Large intestine (tissue), 3 donors: ENCODE results near the gene MLYCD. TPM values are rescaled to one million over a fixed set of nuclear protein-coding genes. Genes with fewer than 3 reads are reported as not detected.
A peak's percentile ranks its signal among the peaks of the same experiment; 100 is the strongest.

Source experiments
- DNase-seq, 2 donors: peaks; one replicate each; pipeline versions ENCODE4 v3.0.0 to v3.0.0-alpha.2; 2013
- H3K27ac ChIP-seq: one replicate; pipeline ENCODE4 v1.5.1; 2013; ENCODE audit warnings: low read length
- H3K27me3 ChIP-seq: 2 replicates; pipeline ENCODE4 v1.6.1; 2013; ENCODE audit warnings: low read length; ENCODE audit not compliant: control insufficient read depth, insufficient read depth
- H3K36me3 ChIP-seq: 2 replicates; pipeline ENCODE4 v1.6.1; 2013; ENCODE audit warnings: low read length; ENCODE audit not compliant: control insufficient read depth, insufficient read depth
- H3K4me1 ChIP-seq: one replicate; pipeline ENCODE4 v1.6.1; 2013; ENCODE audit warnings: low read length; ENCODE audit not compliant: control insufficient read depth, insufficient read depth
- H3K4me3 ChIP-seq: one replicate; pipeline ENCODE4 v1.5.1; 2013; ENCODE audit warnings: low read length
- H3K9me3 ChIP-seq: one replicate; pipeline ENCODE4 v1.6.1; 2013; ENCODE audit warnings: mild to moderate bottlenecking, low read depth, low read length, moderate library complexity; ENCODE audit not compliant: control insufficient read depth
- WGBS: methylation state at CpG from one replicate; pipeline ENCODE4 v1.1.5; 2013; ENCODE audit warnings: low lambda C conversion rate; ENCODE audit not compliant: insufficient coverage; 5-methylcytosine and 5-hydroxymethylcytosine counted together
- polyA plus RNA-seq: library from polyadenylated mRNA; unstranded; fragments of 120-200 nt; gene quantifications from one replicate; pipeline ENCODE4 v1.2.1, GENCODE V29; 2013

Gene MLYCD
- polyA plus RNA-seq, 1 donor, result 5.4 TPM

DNA sequence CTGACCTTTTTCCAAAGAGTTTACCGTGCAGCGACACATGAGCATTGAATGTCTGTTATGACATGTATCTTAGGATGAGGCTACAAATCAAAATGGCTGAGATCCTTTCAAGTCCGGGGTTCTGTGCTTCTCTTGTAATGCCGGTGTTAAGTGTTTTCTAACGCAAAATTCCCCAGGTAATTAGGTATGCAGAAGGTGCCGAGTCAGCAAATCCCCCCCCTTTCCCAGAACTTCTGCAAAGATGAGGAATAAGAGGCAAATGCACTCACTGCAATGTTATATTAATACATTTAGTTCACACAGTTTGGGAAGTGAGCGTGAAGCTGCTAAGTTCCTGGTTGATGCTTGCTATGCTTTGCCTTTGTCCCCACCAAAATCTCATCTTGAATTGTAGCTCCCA lies 36.3 kb upstream of the MLYCD start:
- H3K4me3 ChIP-seq, result no peak overlapping the region
- no peaks in the 10 kb centered on the region for H3K4me1 ChIP-seq
- WGBS, result 81% methylated on average over 3 of the region's 7 CpGs
- no peak overlapping the region for H3K27ac ChIP-seq
- H3K9me3 ChIP-seq, result no peaks in the 10 kb centered on the region
- H3K27me3 ChIP-seq, result no peaks in the 10 kb centered on the region
- H3K36me3 ChIP-seq, result no peaks in the 10 kb centered on the region
- DNase-seq, result no peak

DNA sequence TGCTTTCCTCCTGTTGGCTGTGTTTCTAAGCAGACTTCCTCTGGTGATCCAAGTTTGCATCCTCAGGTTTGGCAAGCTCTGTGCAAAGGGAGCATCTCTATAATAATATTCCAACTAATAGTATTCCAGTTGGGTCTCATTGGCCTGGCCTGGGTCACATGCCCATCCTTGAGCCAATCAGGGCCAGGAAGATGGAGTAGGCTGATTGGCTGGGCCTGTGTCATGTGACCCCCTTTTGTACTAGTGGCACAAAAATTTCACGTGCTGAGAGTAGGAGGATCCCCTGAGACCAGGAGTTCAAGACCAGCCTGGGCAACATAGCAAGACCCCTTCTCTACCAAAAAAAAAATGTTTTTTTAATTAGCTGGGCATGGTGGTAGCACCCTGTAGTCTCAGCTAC lies 35.2 kb upstream of the MLYCD start:
- H3K36me3 ChIP-seq, result no peaks in the 10 kb centered on the region
- no CpG with 5 or more reads among the region's 1 CpG for WGBS
- H3K27me3 ChIP-seq, result no peaks in the 10 kb centered on the region
- no peaks in the 10 kb centered on the region for H3K4me1 ChIP-seq
- H3K9me3 ChIP-seq, result no peaks in the 10 kb centered on the region
- H3K27ac ChIP-seq, result no peak overlapping the region
- H3K4me3 ChIP-seq, result no peak overlapping the region
- DNase-seq, result no peak

DNA sequence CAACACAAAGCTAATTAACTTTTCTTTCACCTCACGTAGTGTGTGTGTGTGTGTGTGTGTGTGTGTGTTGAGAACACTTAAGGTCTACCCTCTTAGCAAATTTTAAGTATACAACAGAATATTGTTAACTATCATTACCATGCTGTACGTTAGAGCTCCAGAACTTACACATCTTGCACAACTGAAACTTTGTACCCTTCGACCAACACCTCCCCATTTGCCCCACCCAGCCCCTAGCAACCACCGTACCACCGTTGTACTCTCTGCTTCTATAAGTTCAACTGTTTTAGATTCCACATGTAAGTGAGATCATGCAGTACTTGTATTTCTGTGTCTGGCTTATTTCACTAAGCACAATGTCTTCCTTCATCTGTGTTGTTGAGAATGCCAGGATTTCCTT lies 28.1 kb upstream of the MLYCD start:
- H3K4me1 ChIP-seq, result no peaks in the 10 kb centered on the region
- H3K27ac ChIP-seq, result no peak overlapping the region
- peak; percentile 53 to 76 for DNase-seq
- no peak overlapping the region for H3K4me3 ChIP-seq
- H3K27me3 ChIP-seq, result peaks cover 2% of the 10 kb centered on the region
- no CpG with 5 or more reads among the region's 5 CpGs for WGBS
- H3K9me3 ChIP-seq, result no peaks in the 10 kb centered on the region
- H3K36me3 ChIP-seq, result no peaks in the 10 kb centered on the region

DNA sequence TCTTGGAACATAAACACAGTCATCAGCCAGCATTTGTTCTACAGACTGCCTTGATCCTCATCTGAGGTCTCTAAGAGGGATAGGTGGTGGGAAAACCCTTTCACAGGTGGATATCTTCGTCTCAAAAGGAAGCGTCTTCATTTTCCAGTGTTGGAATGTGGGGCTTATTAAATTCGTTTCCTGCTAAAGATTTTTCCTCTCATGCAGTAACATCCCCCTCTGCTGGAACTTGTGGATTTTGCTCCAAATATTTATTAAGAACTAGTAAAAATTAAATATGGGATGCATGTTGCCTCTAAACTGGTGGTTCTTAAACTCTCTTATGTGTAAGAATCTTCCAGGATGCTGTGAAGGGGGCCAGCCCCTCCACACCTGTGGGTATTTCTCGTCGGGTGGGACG lies 20.1 kb upstream of the MLYCD start:
- Histone ChIP-seq H3K36me3 (no peaks in the 10 kb centered on the region), H3K9me3 (no peaks in the 10 kb centered on the region)

DNA sequence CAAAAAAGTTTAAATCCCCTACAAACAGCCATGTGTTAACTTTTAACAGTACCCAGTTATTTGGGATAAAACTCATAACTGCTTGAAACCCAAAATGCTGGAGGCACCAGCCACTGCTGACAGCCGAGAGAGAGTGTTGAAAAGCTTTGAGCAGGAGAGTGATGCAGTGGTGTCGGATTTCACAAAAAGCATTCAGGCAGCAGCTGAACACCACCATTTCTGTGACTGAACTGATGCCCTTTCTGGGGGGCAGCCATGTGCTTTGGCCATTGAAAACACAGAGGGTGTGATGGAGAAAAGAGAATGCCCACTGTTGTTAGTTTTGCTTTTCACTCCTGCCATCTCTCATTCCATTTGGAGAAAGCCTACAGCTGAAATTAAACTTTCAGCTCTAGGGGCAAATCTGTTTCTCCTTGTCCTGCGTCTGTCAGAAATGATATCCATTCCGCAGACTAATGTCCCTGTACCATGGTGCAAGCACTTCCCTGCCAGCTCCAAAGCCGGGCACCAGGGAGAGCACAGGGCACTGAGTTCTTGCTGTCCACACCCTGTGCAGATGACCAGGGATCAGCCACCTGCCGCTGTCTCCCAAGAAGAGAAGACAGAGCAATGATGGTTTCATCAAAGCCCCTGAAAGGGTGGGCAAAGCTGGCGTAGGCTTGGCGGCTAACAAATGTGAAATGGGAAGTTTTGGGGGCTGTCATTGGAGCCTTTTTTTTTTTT lies 16.6 kb upstream of the MLYCD start:
- H3K27ac ChIP-seq, result no peak overlapping the region
- H3K4me3 ChIP-seq, result no peak overlapping the region
- WGBS, result no CpG with 5 or more reads among the region's 8 CpGs
- H3K36me3 ChIP-seq, result no peaks in the 10 kb centered on the region
- H3K9me3 ChIP-seq, result no peaks in the 10 kb centered on the region
- H3K4me1 ChIP-seq, result no peaks in the 10 kb centered on the region
- no peaks in the 10 kb centered on the region for H3K27me3 ChIP-seq
- DNase-seq, result no peak

More for the DNA sequence above, 20.1 kb upstream of the MLYCD start:
- Histone ChIP-seq H3K4me1 (no peaks in the 10 kb centered on the region), H3K4me3 (no peak overlapping the region), H3K27ac (no peak overlapping the region), H3K27me3 (peaks cover 4% of the 10 kb centered on the region)
- peak in 1 of 2 donors; percentile 17 for DNase-seq
- WGBS, result no CpG with 5 or more reads among the region's 6 CpGs

DNA sequence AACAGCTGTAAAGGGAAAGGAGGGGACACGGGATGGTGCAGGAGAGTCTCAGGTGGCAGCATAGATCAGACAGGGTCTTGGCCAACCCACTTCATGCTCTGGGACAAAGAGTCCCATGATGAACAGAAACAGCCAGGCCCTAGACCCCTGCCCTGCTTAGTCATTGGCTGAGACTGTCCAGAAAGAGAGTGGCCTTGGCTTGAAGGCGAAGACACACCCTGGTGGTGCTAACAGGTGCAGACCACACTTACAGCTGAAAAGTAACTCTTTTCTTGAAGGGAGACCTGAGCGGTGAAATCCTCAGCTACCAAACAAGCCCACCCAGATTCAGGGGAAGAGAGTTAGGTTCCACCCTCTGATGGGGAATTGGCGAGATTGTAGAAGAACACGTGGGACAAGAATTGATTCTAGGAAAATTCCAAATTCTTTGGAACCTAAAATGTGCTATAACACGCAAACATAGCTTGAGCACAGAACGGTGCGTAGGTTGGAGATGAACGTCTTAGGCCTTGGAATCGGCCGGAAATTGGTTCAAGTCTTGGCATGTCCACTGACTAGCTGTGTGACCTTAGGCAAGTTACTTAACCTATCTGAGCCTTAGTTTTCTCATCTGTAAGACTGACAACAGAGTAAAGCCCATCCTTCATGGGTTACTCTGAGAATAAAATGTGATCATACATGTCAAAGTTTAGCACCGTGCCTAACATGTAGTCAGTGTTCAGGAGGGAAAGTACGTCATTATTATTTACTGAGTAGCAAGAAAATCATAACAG lies 12.5 kb upstream of the MLYCD start:
- 100% methylated on average over 6 of the region's 13 CpGs for WGBS
- Histone ChIP-seq H3K4me1 (peaks cover 9% of the 10 kb centered on the region), H3K27ac (no peak overlapping the region), H3K36me3 (no peaks in the 10 kb centered on the region), H3K9me3 (no peaks in the 10 kb centered on the region), H3K4me3 (no peak overlapping the region), H3K27me3 (no peaks in the 10 kb centered on the region)
- no peak for DNase-seq

DNA sequence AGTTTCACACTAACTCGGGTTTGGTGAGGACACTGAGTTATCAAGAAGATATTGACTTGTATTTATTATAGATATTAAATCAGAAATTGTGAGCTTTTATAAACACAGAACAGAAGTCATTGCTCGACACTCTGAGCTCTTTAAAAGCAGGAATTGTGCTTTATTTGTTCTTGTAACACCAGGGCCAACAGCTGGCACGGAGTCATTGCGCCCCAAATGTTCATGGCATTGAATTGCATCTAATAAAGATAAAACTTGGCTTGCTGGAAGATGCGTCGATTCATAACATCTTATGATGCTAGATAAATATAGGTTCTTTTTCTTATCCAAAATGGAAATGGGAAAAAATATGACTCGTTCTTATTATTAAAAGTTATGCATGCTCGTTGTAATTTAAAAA lies 11.8 kb upstream of the MLYCD start:
- 49% methylated on average over 5 of the region's 8 CpGs for WGBS
- Histone ChIP-seq H3K9me3 (no peaks in the 10 kb centered on the region), H3K4me3 (no peak overlapping the region), H3K27me3 (no peaks in the 10 kb centered on the region), H3K36me3 (no peaks in the 10 kb centered on the region), H3K4me1 (peaks cover 9% of the 10 kb centered on the region), H3K27ac (no peak overlapping the region)
- DNase-seq, result peak in 1 of 2 donors; percentile 19

DNA sequence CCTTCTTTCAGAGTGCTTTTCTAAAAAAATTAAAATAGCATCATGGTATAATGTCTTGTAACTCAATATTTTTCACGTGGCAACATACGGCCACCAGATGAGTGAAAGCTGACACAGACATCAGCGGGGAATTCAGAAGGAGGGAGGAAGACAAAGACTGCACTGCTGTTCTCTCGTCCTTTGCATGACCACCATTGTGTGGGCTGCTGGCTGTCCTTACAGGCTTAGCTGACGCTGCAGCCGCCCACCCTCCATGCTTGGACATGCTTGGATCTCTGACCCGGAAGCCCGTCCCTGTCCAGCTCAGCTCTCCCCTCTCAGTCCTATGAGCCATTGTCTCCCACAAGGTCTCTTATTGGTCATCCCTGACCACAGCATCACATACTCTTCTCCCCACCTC lies 11.4 kb upstream of the MLYCD start:
- H3K27me3 ChIP-seq, result no peaks in the 10 kb centered on the region
- no peaks in the 10 kb centered on the region for H3K36me3 ChIP-seq
- no peak overlapping the region for H3K27ac ChIP-seq
- no peak for DNase-seq
- 67% methylated on average over 2 of the region's 8 CpGs for WGBS
- H3K9me3 ChIP-seq, result no peaks in the 10 kb centered on the region
- no peak overlapping the region for H3K4me3 ChIP-seq
- H3K4me1 ChIP-seq, result peaks cover 9% of the 10 kb centered on the region

DNA sequence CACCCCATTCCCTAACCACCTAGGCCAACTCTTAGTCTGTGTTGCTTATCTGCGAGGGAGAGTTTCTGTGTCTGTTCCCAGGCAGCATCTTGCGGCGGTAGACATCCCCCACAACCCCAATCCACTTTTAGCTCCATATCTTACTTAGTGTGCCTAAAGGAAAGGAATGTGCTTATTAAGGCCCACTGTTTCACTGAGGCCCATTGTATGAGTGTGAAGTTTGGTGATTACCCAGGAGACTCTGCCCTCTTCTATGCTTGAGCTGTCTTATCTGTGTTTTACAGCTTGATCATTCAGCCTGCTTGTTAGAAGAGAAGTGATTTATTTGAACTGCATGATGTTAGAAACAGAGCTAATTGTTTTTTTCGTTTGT lies 10.3 kb upstream of the MLYCD start:
- Histone ChIP-seq H3K9me3 (no peaks in the 10 kb centered on the region), H3K4me1 (peaks cover 9% of the 10 kb centered on the region), H3K27ac (peak overlapping the region; percentile 63), H3K4me3 (no peak overlapping the region), H3K27me3 (no peaks in the 10 kb centered on the region), H3K36me3 (no peaks in the 10 kb centered on the region)
- 17% methylated on average over 1 of the region's 4 CpGs for WGBS
- peak; percentile 69 to 84 for DNase-seq

DNA sequence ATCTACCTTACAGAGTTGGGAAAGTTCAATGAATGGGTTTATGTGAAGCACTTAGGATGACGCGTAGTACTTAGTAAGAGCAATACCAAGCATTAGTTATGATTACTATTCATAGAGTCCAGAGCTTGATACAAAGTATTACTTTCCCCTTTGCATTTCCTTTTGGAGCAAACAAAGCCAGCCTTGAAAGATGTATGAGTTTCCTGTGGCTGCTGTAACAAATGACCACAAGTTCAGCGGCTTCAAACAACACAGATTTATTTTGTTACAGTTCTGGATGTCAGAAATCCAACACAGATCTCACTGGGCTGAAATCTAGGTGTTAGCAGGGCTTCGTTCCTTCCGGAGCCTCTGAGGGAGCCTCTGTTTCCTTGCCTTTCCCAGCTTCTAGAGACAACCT lies 8.6 kb upstream of the MLYCD start:
- Histone ChIP-seq H3K27me3 (no peaks in the 10 kb centered on the region), H3K36me3 (no peaks in the 10 kb centered on the region), H3K4me1 (peaks cover 9% of the 10 kb centered on the region), H3K4me3 (no peak overlapping the region), H3K27ac (no peak overlapping the region), H3K9me3 (no peaks in the 10 kb centered on the region)
- DNase-seq, result no peak
- WGBS, result 100% methylated on average over 2 of the region's 5 CpGs
